Uterus (tissue), 4 donors: ENCODE data around the gene ABHD10. TPM values are rescaled to one million over a fixed set of nuclear protein-coding genes. Genes with fewer than 3 reads are reported as not detected.

Experiments
- DNase-seq, 2 donors: peaks; one replicate each; pipeline ENCODE4 v3.0.0-alpha.2; 2019 to 2020
- H3K27ac ChIP-seq, 2 donors: fragments of 200-600 bp; sonication (generic); 1 replicate in 1 of 2; 2 replicates in 1 of 2; pipeline ENCODE4 v1.5.1; 2016 to 2018
- H3K27me3 ChIP-seq, 2 donors: fragments of 200-600 bp; sonication (generic); one replicate each; pipeline ENCODE4 v1.5.1; 2018 to 2019; ENCODE audit warnings: control low read depth in 1 of 2
- H3K36me3 ChIP-seq, 2 donors: fragments of 200-600 bp; sonication (generic); one replicate each; pipeline ENCODE4 v1.5.1; 2019; ENCODE audit warnings: control low read depth in 1 of 2
- H3K4me1 ChIP-seq, 2 donors: fragments of 200-600 bp; sonication (generic); one replicate each; pipeline ENCODE4 v1.5.1; 2018 to 2019; ENCODE audit warnings: control low read depth in 1 of 2
- H3K4me3 ChIP-seq, 2 donors: fragments of 200-600 bp; sonication (generic); 1 replicate in 1 of 2; 2 replicates in 1 of 2; pipeline ENCODE4 v1.5.1; 2018 to 2019; ENCODE audit warnings: mild to moderate bottlenecking in 1 of 2
- H3K9me3 ChIP-seq, 2 donors: fragments of 200-600 bp; sonication (generic); one replicate each; pipeline ENCODE4 v1.5.1; 2019; ENCODE audit warnings: control low read depth in 1 of 2
- POLR2A ChIP-seq, 2 donors: fragments of 450-650 bp; IDR thresholded peaks; one replicate each; pipeline ENCODE4 v1.6.1; 2016; ENCODE audit warnings: antibody characterized with exemption in 2 of 2, mild to moderate bottlenecking in 1 of 2, moderate library complexity in 1 of 2
- intact Hi-C: fragments of 100-400 bp; cut with DNase I; formaldehyde crosslinking; loops from one replicate; pipeline ENCODE4 v1.15.1; 2023; ENCODE audit warnings: low total_unique reads
- total RNA-seq, 4 donors: library from RNA; depleted of rRNA in 3 of 4; stranded (reverse); fragments of >200 nt in 3 of 4; gene quantifications; one replicate each; pipeline versions ENCODE4 v1.1.0 to v1.2.4, GENCODE V29; 2014 to 2023
- TF ChIP-seq, protein P1 (sequence below), 4 experiments: fragments of 200-600 bp in 2 of 4; fragments of 450-650 bp in 2 of 4; sonication (generic) in 2 of 4; IDR thresholded peaks; one replicate each; pipeline ENCODE4 v1.5.1; 2016 to 2019; ENCODE audit warnings: antibody characterized with exemption in 4 of 4, mild to moderate bottlenecking in 2 of 4, moderate library complexity in 1 of 4
- donor health status: DM: yes; HTN: yes; CAD: no.

ABHD10 gene
- total RNA-seq, 4 donors from 2014 or later: 25.6 to 74.1 (median 35.8) TPM

DNA sequence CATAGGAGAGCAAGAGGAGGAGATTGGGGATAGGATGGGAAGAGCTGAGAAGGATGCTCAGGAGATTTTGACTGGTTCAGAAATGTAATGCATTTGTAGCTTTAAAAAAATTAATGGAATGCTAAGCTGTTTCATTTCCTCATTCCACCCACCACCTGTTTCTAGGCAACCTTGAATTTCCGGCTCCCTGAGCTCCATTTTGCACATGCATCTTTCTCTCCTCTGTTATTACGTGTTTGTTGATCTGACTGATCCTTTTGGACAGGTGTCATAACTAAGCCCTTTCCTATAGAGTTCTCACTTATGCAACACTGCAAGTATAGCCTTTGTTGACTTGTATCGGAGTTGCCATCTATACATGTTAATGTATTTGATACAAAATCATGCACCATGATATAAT is 60.0 kb downstream of the ABHD10 start:
- no peaks in the 10 kb centered on the region for H3K9me3 ChIP-seq
- intact Hi-C loops: no loop called here
- TF ChIP-seq, protein P1, sequence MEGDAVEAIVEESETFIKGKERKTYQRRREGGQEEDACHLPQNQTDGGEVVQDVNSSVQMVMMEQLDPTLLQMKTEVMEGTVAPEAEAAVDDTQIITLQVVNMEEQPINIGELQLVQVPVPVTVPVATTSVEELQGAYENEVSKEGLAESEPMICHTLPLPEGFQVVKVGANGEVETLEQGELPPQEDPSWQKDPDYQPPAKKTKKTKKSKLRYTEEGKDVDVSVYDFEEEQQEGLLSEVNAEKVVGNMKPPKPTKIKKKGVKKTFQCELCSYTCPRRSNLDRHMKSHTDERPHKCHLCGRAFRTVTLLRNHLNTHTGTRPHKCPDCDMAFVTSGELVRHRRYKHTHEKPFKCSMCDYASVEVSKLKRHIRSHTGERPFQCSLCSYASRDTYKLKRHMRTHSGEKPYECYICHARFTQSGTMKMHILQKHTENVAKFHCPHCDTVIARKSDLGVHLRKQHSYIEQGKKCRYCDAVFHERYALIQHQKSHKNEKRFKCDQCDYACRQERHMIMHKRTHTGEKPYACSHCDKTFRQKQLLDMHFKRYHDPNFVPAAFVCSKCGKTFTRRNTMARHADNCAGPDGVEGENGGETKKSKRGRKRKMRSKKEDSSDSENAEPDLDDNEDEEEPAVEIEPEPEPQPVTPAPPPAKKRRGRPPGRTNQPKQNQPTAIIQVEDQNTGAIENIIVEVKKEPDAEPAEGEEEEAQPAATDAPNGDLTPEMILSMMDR (IDR thresholded peaks at IDR 0.05): no peak
- TF ChIP-seq POLR2A (IDR thresholded peaks at IDR 0.05): no peak
- no peak for DNase-seq
- peaks cover 0 to 2% of the 10 kb centered on the region in 2 donors for H3K4me1 ChIP-seq
- no peak overlapping the region for H3K4me3 ChIP-seq
- no peak overlapping the region for H3K27ac ChIP-seq
- no peaks in the 10 kb centered on the region for H3K27me3 ChIP-seq
- H3K36me3 ChIP-seq: no peaks in the 10 kb centered on the region

DNA sequence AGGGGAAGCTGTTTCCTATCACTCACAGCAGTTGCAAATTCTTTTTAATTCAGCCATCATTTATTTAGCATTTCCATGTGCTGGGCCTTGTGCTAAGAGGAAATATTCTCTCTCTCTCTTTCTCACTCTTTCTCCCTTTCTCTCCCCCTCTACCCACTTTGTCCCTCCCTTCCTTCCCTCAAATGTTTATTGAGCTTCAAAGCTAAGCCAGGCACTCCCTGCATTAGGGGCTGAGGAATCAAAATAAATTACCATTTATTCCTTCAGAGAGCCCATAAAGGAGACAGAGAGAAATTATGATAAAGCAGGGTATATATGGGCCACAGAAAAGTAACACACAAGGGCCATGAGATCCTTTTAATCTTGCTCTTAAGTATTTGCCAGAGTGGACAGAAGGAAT is 62.5 kb downstream of the ABHD10 start:
- intact Hi-C loops: no loop called here
- TF ChIP-seq POLR2A (IDR thresholded peaks at IDR 0.05): no peak
- TF ChIP-seq, protein P1 (IDR thresholded peaks at IDR 0.05): no peak
- no peaks in the 10 kb centered on the region for H3K27me3 ChIP-seq
- DNase-seq: no peak
- H3K27ac ChIP-seq: no peak overlapping the region
- H3K4me3 ChIP-seq: no peak overlapping the region
- peaks cover 0 to 2% of the 10 kb centered on the region in 2 donors for H3K4me1 ChIP-seq
- H3K36me3 ChIP-seq: no peaks in the 10 kb centered on the region
- H3K9me3 ChIP-seq: no peaks in the 10 kb centered on the region

DNA sequence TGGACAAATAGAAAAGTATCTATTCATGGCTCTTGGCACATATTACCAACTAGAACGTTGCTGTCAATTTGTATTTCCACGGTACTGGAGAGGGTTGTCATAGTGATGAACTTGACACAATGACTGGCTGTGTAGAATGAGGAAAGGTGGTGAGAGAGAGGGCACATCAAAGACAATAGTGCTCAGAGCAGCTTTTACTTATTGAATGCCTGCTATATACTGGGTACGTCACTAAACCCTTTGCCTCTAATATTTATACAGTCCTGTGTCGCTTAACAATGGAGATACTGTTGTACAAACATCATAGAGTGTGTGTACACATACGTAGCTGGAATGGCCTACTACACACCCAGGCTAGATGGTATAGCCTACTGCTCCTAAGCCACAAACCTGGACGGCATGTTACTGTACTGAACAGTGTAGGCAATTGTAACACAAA is 64.0 kb downstream of the ABHD10 start:
- no peaks in the 10 kb centered on the region for H3K27me3 ChIP-seq
- H3K9me3 ChIP-seq: no peaks in the 10 kb centered on the region
- no peak overlapping the region for H3K27ac ChIP-seq
- intact Hi-C loops: no loop called here
- no peaks in the 10 kb centered on the region for H3K36me3 ChIP-seq
- H3K4me3 ChIP-seq: no peak overlapping the region
- peaks cover 0 to 2% of the 10 kb centered on the region in 2 donors for H3K4me1 ChIP-seq
- no peak for DNase-seq
- TF ChIP-seq POLR2A (IDR thresholded peaks at IDR 0.05): no peak
- TF ChIP-seq, protein P1 (IDR thresholded peaks at IDR 0.05): no peak

Other genes starting within 250 kb of the ABHD10 start
- 100 to 1,000 TPM in 1 of 4 donors, 10 to 100 TPM in 3; 56.9 to 108 (median 68.7) TPM for gene PHLDB2, start 119.8 kb upstream of the ABHD10 start, total RNA-seq
- gene TAGLN3, start 19.9 kb downstream of the ABHD10 start, total RNA-seq: 10 to 100 TPM in 1 of 4 donors, under 1 TPM in 1, not detected in 2; 0.48 to 11.2 TPM
- gene TMPRSS7, start 55.7 kb downstream of the ABHD10 start, total RNA-seq: not detected
- 1 to 10 TPM in 2 of 4 donors, under 1 TPM in 2; 0.51 to 4.4 (median 1.5) TPM for gene C3orf52, start 107.4 kb downstream of the ABHD10 start, total RNA-seq
- under 1 TPM in 1 of 4 donors, not detected in 3; 0.14 TPM for gene GCSAM, start 154.2 kb downstream of the ABHD10 start, total RNA-seq